Stimulated activated CD8-positive, alpha-beta memory T cell treated with anti-CD3 and anti-CD28 coated beads, Interleukin-4, amount 100 ng/mL, for 4 hours (primary cell): ENCODE data around the gene ESRRA.
"Not testable (repeated sequence)": the region's sequence is repeated elsewhere in the genome, so short reads cannot be mapped to it uniquely, and the experiment has no call there.

ENCODE experiments used
- DNase-seq, 2 donors: peaks; one replicate each; pipeline ENCODE4 v3.0.0-alpha.2; 2020; ENCODE audit warnings: low read depth in 2 of 2, low spot score in 1 of 2

Gene ESRRA

DNA sequence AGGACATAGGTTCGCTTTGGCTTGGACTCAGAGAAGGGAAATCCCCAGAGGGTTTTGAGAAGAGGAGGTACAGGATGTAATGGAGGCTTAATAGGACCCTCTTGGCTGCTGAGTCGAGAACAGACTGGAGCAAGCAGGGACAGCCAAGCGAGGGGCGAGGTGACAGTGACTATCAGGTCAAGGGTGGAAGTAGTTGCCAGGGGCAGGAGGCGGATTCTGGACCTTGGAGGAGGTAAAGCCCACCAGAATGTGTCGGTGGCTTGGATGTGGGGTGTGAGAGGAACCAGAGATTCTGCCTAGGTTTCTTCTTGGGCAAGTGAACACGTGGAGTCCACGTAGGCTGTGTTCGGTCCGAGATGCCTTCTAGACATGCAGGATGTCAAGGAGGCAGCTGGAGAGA lies 7.6 kb downstream of the ESRRA start:
- DNase-seq: no peak

GRCh38 chr11:64313491-64314145 lies 8.3 kb downstream of the ESRRA start:
- no peak for DNase-seq

DNA sequence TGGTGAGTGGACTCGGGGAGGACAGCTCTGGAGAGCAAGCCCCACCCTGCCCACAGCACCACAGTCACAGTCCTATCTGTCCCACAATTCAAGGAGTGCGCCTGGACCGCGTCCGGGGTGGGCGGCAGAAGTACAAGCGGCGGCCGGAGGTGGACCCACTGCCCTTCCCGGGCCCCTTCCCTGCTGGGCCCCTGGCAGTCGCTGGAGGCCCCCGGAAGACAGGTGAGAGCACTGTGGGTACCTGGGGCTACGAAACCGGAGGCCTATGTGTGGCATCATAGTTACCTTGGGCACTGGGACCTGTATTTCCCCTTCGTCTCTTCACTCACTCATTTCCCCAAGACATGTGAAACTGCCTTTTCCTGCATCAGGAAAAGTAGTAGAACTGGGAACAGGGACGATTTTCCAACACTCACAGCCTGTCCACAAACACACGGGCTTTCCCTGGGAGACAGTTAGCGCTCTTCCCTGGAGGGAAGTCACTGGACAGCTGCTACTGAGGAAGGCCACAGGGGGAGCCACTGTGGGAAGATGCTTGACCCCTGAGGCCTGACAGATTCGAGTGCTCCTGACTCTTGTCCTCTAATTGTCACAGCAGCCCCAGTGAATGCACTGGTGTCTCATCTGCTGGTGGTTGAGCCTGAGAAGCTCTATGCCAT lies 9.0 kb downstream of the ESRRA start:
- no peak for DNase-seq

GRCh38 chr11:64314805-64315561 lies 9.7 kb downstream of the ESRRA start:
- no peak for DNase-seq

GRCh38 chr11:64315667-64316526 lies 10.6 kb downstream of the ESRRA start:
- DNase-seq: not testable (repeated sequence)

DNA sequence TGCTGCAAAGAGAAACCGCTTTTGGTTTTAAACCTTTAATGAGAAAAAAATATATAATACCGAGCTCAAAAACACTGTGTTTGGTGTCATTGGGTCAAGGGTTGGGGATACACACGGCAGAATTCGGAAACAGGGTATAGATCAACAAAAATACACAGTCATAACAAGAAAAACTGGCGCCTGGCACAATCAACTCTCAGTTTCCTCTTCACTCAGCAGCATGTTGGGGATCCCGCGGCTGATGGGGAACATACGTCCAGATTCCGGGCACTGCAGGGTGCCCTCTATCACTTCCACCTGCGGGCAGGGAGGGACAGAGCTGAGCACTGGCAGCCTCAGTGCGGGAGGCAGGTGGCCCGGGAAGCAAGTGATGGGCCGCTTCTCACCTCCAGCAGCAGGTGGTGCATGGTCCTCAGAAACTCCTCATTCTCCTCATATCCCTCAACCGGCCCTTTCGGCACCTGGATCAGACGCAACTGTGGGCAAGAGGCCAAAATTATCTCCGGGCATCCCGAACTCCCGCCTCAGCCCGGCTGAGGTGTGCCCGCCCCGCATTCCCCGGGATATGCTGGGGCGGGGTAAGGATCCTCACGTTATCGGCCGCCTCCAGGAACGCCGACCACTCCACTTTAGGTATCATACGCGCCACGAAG lies 11.5 kb downstream of the ESRRA start:
- no peak for DNase-seq

- peak; percentile 90 to 92 for DNase-seq
Observed at GRCh38 chr11:64317325-64317960, 12.1 kb downstream of the ESRRA start, which contains the start of gene TRMT112. Gene TRMT112, minus strand, starts transcription at chr11:64317559. Its CDS starts 33 bp downstream, at chr11:64317526.

- DNase-seq: peak; percentile 77 to 91
Observed at GRCh38 chr11:64317961-64318765, 12.8 kb downstream of the ESRRA start, which contains the start of gene PRDX5. Gene PRDX5, plus strand, starts transcription at chr11:64318121. Its CDS starts 95 bp downstream, at chr11:64318216.

DNA sequence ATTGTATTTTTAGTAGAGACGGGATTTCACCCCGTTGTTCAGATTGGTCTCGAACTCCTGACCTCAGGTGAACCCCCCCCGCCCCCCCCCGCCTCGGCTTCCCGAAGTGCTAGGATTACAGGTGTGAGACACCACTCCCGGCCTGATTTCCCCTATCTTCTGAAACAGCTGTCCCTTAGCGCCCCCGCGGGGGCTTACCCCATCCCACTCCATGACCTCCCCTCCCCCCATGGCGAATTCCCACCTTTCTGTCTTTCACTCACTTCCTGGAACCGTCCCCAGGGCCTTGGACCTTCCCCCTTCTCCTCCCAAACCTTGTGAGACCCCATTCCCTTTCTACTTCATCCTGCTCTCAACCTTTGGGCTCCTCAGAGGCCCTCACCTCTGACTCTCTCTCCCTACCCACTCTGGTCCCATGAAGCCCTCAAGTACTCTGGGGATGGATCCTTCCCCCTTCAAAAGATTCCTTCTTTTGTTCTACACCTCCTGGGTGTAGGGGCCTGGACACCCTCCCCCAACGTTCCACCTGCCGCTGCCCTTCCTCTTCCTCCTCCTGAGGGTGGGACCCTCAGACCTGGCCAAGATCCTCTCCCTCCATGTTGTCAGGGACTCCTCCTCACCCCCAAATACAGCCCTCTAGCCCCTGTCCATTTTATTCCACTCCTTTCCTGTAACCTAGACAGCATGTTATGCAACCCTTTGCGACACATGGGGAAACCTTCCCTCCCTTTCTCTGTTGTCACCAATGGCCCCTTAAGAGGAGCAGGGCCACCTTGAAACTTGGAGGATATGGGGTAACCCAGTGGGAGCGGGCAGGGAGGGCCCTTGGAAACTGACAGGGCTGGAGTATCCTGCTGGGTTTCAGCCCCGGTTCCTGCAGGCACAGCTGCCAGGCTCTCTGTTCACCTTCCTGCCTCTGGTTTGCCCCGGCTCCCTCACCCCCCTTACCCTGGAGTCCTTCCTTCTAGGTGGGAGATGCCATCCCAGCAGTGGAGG lies 13.7 kb downstream of the ESRRA start:
- DNase-seq: no peak

- DNase-seq: no peak
Observed at GRCh38 chr11:64320556-64320955, 15.2 kb downstream of the ESRRA start.

- DNase-seq: no peak
Observed at GRCh38 chr11:64321026-64321425, 15.7 kb downstream of the ESRRA start.

DNA sequence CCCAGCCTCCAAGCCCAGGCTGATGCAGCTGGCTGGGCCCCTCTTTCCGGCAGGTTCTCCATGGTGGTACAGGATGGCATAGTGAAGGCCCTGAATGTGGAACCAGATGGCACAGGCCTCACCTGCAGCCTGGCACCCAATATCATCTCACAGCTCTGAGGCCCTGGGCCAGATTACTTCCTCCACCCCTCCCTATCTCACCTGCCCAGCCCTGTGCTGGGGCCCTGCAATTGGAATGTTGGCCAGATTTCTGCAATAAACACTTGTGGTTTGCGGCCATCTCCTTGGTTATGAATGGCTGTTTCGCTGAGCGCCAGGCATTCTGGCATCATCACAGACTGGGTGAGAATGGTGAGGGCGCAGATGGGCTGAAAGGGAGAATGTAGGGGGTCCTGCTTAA lies 16.2 kb downstream of the ESRRA start:
- no peak for DNase-seq

- no peak for DNase-seq
Observed at GRCh38 chr11:64322925-64323260, 17.6 kb downstream of the ESRRA start.

- DNase-seq: no peak
Observed at GRCh38 chr11:64323373-64323772, 18.0 kb downstream of the ESRRA start.

DNA sequence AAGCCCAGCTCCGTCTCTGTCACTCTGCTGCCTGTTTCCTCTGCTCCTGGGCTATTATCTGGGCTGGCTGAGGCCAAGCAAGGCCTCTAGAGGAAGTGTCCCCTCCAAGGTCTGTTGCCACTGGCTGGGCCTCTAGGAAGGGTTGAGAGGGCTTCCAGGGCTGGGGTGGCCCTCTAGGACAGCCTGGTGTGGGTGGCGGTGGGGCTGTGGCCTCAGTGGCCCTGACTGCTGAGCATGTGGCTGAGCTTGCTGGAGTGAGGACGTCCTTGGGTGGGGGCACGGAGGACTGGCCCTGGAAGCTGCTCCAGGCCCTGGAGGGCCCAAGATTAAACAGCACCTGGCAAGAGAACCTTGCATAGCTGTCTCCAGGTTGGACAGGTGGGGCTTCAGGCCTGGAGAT lies 18.7 kb downstream of the ESRRA start:
- not testable (repeated sequence) for DNase-seq

DNA sequence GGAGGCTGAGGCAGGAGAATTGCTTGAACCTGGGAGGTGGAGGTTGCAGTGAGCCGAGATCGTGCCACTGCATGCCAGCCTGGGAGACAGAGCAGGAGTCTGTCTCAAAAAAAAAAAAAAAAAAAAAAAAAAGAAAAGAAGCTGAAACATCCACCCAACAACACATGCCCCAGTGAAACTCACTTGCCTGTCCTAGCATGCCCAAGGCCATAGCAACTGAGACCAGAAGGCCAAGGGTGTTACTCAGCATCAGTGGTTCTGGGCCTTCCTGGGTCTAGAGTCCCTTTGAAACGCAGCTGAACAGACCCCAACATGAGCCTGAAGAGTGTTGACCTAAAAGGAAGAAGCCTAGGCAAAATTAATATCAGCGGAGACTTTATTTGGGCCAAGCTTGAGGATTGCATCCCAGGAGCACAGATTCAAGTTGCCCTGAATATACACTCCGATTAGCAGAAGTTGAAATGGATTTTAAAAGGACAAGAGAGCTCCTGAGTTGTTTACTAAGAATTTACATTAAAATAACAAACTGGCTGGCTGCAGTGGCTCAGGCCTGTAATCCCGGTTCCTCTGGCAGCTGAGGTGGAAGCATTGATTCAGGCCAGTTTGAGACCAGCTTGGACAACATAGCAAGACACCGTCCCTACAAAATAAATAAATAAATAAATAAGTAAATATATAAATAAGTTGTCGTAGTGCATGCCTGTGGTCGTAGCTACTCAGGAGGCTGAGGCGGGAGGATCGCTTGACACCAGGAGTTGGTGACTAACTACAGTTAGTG lies 19.6 kb downstream of the ESRRA start:
- no peak for DNase-seq

DNA sequence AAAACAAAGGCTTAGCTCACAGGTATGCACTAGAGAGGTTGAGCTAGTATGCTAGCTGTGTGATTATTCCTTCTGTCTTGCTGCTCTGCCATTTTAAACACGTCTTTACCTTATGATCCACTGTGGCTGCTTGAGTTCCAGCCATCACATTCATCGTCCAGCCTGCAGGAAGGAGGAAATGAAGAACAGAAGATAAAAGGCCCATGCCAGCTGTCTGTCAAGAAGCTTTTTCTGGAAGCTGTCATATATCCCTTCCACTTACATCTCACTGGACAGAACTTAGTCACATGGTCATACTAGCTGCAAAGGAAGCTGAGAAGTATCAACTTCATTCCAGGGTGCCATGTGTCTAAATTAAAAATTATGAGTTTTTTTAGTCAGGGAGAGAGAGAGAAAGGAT lies 22.1 kb downstream of the ESRRA start:
- no peak for DNase-seq
